ENCODE data around the gene TPD52L2.

TPD52L2 gene

DNA sequence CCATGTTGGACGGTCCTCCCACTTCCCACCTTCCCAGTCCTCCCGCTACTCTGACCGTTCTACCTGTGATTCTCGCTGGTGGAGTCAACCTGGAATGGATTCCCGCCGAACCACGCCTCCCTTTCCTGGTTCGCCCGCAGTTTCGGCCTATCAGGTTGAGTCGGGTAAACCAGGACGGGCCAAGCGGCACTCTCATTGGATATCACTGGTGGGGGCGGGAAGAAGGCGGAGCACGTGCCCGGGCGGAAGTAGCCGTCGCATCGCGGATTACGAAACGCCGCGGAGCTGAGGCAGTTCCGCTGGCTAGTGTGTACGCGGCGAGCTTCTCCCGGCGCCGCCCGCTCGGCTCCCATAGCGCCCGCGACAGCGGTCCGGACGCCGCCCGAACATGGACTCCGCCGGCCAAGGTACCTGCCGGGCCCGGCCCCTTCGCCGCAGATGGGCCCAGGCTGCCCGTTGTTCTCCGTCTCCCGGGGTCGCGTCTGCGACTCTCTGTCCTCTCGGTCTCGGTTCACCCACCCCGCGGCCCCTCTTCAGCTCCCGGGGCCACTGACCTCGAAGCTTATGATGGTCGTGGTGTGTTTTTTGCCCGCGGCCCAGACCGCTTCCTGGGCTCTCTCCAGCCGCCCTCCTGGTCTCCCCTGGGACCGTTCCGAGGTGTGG lies at the start of gene TPD52L2:
Gene TPD52L2, plus strand, starts transcription at position 293 of the 663 bp plus-strand sequence. Its CDS starts 96 bp downstream, at position 389.
- DNase-seq, result peak; percentile 97

DNA sequence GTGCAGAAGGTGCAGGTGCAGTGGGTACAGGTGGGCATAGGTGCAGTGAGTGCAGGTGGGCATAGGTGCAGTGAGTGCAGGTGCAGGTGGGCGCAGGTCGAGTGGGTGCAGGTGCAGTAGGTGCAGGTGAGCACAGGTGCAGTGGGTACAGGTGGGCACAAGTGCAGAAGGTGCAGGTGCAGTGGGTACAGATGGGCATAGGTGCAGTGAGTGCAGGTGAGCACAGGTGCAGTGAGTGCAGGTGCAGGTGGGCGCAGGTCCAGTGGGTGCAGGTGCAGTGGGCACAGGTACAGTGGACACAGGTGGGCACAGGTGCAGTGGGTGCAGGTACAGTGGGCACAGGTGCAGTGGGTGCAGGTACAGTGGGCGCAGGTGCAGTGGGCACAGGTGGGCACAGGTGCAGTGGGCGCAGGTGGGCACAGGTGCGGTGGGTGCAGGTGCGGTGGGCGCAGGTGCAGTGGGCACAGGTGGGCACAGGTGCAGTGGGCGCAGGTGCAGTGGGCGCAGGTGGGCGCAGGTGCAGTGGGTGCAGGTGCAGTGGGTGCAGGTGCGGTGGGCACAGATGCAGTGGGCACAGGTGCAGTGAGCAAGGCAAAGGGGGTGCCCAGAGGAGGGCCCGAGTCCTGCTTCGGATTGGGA lies 49.3 kb upstream of the TPD52L2 start:
- DNase-seq, result no peak

DNA sequence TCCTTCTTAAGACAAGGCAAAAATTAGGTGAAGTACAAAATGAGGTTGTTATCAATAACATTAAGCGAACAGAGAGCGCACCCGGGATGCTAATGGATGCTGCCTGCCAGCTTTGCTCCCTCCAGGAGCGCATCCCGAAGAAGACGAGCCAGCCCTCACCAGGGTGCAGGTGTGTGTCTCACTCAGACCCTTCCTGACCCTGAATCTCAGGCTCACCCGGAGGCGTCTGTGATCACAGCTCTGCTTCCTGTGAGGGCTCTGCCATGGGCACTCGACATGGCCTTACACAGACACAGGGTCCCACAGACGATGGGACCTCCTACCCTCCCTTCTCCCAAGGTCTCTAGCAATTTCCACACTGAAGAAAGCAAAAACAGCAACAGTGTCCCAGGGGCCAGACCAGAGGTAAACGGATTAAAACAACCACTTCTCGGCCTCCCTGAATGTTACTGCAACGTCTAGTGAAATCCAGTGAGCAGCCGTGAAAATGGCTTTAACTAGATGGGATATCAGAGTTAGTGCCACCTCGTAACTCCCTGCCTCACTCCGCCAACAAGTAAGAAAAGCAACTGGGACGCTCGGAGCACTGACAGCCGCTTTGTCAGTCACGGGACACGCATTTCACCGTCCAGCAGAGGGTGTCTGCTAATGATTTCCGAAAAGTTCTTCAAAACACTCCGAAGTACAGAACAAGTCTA lies 45.7 kb upstream of the TPD52L2 start:
- DNase-seq, result no peak

DNA sequence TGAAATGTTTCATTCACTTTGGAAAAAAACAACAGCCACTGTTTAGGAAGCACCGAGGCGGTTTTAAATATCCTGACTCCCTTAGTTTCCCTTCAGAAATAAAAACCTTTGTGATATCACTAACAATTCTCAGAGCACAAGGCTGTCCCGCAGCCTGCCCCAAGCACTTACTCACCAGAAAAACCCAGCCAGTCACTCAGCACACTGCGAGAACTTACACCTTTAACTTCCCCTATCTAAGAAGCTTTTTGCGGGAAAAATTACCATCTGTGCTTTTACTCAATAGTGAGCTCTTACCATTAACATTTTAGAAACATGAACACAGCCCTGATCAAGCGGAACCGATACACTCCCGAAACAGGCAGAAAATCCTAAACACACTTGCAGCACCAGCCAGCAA lies 43.3 kb upstream of the TPD52L2 start:
- no peak for DNase-seq

DNA sequence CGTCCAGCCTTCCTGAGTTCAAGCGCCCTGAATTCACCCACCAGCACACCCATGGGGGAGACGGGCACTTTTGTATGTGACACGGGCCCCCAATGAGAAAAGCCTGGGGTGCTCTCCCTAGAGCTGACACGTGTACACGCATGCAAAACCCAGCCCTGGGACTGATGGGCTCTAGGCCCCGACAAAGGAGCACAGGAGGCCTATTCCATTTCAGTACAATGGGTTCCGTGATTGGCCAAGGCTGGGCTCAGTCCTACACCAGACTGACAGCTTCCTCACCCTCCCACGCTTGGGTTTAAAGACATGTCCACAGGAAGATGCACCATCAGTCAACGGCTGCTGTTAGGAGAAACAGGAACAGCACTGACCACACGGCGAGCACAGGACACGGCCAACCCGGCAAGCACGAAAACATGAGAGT lies 42.8 kb upstream of the TPD52L2 start:
- no peak for DNase-seq

DNA sequence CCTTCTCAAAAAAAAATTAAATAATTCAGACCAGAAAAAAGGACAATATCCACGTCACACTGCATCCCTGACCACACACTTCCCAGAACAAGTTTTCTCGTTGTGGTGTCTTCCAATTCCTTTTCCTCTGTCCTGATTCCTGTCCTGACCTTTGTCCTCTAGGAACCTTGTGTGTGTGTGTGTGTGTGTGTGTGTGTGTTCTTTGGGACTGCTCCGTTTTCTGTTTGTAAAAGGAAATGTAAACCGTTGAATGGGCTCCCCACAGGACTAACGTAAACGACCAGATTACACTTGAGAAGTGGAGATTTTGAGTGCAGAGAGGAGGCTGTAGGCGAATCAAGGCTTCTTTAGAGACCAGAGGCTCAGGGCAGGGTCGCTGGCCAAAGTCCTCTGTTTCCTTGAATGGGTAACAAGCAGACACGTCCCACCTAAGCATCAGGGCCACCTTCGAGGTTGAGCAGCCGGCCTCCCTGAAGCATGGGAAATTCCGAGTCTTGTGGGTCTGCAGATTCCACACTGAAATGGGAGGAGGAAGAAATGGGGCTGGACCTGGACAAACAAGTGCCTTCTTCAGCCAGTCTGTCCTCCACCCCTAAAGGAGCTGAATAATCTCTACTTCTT lies 41.3 kb upstream of the TPD52L2 start:
- no peak for DNase-seq

DNA sequence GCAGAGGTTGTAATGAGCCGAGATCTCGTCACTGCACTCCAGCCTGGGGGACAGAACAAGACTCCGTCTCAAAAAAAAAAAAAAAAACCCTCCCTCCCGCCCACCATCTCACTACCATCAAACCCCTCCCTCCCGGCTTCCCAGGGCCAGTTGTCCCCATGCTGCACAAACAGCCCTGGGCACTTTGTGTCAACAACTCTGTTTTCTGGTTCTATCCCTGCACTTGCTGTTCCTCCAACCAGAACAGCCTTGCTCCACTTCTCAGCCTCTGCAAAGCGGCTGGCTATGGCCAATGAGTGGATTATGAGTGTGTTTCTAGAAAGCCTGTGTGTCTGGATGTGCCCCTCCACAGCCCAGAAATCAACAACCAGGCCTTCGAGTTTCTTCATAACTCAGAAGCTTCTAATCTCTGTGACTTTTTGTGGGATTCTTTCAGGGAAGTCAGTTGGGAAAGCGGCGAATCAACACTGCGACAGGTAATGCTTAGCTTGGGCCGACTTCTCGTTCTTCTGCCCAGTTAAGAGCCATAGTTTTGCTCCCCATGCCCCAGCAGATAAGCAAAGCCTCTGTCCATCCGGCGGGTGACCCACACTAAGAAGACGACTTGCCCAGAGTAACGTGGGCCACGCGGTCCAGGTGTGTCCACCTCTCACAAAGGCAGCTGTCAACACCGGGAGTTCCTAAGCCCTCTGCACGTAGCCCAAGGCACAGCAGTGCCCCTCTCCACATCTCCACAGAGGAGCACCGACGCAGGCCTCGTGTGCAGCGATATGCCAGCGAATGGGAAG lies 39.5 kb upstream of the TPD52L2 start:
- no peak for DNase-seq

DNA sequence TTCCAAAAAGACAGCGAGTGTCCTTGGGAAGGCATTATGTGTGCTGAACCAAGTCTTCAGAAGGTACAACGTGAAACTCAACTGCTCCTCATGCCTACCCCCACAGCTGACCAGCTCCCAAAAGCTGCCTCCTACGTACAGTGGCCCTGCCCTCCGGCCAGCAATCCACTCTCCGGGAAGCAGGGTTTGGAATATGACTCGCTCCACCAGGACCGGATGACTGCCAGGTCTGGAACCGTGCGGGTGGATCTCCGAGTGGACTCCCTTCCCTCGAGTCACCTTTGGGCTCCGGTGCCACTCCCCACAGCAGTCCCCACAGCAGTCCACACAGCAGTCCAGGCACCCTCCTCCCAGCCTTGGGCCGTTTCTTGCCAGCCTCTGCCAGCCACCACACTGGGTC lies 38.3 kb upstream of the TPD52L2 start:
- no peak for DNase-seq

DNA sequence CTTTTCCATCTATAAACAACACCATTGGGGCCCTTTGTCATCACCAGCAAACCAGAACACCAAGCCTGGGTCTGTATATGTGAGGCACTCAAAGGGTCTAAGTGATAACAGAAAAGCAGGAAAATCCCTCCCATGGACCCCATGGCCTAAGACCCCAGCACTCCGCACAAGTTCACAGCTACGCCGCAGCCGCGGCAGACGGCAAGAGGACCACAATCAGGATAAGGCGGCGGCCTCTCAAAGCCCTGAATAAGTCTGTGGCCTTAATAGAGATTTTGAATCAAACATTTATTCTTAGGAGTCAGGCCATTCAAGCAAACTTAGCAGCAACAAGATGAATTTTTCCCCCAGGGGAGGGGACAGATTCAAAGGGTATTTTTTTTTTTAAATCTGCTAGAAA lies 36.9 kb upstream of the TPD52L2 start:
- DNase-seq, result no peak

DNA sequence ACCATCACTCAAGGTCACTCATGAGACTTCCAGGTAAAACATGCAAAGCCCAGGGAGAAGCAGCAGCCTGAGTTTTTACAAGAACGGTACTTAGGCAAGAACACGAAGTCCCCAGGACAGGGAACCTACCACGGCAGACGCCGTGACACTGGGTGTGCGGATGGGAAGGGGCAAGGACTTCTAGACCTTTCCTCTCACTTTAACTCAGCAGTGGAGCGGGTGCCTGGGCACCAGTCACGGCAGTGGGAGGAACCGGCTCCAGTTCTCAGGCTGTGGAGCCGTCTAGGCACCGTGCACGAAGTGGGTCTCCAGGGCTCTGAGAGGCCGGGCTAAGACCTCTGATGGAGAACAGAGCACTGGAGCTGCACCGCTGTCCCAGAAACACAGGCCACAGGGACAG lies 36.5 kb upstream of the TPD52L2 start:
- DNase-seq, result no peak

DNA sequence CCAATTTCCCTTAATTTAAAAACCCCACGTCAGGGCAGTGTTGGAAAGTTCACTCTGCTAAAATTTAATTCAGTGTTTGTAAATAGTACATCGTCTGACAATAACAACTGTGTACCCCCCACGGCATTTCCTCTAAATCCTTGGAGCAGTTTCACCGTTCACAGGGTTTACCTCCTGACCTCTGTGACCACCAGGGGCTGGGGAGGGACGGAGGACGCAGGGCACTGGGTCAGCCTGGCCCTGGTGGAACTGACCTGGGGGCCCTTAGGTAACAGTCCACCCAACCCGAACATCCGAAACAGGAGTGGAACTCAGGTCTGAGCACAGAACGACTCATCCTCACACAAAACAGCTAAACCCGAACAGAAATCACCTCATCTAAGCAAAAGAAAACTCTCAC lies 36.1 kb upstream of the TPD52L2 start:
- no peak for DNase-seq

DNA sequence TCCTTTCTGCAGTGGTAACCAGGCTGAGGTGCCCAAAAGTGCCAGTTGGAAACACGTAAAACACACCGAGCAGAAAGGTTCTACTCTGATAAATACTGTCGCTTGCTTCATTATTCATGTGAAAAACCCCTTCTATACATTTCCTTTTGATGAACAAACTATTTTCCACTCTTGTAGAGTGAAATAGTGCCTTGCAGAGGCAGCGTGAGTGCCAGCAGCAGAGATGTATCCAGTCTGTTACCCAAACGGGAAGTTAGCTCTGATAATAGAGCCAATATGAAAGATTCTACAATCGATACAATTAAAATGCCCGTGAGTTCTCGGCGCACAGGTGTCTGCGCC lies 35.5 kb upstream of the TPD52L2 start:
- DNase-seq, result no peak

DNA sequence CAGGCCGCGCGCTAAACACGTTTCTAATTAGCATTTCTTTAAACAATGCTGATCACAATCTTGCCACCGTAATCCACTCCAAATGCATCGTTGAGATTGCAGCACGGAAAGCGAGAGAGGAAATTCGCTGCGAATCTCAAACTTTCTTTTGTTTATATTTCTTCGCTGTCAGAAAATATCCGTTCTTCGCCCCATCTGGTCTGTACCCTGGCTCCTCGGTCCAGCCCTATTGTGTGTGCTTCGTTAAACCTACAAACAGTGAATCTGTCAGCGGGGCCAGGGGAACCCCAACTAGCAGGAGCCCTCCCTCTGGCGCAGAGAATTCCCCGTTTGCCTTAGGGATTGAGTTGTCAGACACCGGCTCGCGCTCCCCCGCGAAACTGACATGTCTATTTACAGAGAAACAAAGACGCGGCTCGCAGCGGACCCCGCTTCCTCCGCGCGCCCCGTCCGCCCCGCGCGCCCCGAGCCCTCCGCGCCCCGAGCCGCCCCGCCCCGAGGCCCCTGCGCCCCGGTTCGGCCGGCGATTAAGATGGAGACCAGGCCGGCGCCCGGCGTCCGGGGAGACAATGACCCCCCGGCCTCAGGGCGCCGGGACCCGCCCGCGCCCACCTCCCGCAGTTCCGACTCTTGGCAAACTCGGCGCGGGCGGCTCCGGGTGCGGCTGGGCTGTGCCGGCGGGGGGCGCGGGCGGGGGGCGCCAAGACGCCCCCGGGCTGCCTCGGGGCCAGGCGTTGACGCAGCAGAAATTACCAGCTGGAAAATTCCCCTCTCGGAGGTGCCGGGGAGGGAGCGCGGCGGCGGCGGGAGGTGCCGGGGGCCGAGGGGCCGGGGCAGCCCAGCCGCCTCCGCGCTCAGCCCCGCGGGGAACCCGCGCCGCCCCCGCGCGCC lies 34.9 kb upstream of the TPD52L2 start:
- no peak for DNase-seq

DNA sequence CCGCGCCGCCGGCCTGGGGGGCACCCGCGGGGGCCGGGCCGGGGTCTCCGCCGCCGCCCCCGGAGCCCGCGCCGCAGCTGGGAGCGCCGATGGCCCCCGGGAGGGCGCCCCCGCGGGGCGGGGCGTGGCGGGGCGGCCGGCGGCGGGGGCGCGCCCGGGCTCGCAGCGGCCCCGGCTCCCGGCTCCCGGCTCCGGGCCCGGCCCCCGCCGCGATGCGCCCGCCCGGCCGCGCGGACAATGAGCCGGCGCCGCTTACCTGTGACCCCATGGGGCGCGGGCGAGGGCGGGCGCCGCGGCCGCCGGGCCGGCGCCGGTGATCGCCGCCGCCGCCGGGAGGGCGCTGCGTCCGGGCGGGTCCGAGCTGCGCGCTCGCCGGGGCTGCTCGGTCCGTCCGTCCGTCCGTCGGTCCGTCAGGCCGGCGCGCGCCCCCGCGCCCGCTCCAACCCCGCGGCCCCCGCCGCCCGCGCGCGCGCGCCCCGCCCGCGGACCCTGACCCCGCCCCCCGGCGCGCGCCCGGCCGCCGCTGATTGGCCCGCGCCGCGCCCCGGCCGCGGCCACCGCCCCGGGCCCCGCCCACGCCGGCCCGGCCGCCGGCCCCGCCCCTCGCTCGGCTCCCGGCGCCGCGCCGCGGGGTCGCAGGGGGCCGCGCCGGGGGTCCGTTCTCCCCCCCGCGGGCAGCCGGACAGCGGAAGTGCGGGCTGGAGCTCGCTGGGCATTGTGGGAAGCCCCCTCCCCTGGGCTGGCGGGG lies 34.1 kb upstream of the TPD52L2 start, which contains the start of gene ZBTB46:
Gene ZBTB46, minus strand, starts transcription at position 424 of the 748 bp plus-strand sequence. CDS start 40,507 bp downstream, outside the sequence.
- no peak for DNase-seq

DNA sequence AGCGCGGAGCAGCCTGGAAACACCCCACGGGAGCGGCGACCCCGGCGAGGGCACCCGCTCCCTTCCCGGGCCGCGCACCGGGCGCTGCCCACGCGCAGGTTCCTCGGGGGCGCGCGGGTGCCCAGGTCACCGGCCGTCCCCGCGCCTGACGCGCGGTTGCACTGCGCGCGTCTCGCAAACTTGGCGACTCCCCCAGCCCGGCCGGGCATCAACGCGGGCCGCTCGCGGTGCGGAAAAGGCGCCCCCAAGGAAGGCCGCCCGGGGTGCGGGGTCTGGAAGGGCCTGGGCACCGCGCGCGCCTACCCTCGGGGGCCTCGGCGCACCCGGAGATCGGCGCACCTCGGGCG lies 33.5 kb upstream of the TPD52L2 start:
- DNase-seq, result no peak

DNA sequence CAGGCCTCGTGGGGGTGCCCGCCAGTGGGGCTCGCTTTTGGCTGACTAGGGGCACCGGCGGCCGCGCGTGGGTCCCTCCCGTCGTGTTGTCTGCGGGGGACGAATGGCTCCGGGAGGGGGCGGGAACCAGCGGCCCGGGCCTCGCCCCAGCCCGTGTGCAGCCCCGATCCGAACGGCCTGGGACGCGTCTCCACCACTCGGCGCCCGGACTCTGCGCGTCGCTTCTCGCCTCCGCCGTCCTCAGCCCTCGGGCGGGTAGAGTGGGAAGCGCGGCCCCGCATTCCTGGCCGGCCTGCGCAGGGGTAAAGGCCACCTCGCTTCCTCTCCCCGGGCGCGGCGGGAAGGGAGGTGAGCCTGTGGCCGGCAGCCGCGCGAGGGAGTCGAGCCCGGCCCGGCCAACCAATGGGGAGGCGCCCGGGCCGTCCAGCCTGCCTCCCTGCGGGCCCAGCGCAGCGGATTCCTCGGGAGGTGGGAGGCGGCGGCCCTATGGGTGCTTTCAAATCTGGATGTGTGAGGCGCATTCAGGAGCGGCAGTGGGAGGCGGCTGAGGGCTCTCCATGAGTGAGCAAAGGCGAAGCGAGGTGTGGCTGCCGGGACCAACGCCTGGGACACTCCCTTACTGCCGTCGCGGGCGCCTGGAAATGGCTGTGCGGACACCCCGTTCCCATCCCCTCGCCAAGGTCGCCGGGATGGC lies 32.9 kb upstream of the TPD52L2 start:
- no peak for DNase-seq

DNA sequence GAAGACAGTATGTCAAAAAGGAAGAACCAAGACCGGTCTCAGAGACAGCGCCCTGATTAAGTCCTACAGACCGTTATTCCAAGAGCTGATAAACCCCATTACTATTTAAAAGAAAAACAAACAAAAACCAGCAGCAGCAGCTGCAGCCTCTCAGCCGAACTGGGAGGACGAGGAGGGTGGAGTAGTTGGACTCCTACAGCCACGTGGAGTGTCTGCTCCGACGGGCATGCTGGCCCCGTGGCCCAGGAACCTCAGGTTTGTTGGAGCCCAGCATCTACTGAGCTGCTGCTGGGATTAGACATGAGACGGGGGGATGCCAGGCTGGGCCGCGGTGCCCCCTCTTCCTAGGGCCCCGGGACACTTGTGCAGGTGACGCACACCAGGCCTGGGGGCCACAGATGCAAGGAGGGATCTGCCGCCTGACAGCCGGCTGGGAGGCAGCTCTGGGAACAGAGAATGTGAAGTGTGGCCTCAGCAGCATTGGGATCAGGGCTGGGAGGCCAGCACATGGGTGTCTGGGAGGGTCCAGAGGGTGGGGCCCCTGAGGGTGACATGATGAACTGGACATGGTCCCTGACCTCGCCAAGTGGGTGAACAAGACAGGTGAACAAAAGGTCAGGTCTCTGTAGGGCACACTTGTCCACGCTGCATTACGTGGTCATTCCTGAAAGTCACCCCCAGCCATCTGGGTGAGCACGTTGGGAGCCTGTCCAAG lies 31.1 kb upstream of the TPD52L2 start:
- DNase-seq, result no peak

DNA sequence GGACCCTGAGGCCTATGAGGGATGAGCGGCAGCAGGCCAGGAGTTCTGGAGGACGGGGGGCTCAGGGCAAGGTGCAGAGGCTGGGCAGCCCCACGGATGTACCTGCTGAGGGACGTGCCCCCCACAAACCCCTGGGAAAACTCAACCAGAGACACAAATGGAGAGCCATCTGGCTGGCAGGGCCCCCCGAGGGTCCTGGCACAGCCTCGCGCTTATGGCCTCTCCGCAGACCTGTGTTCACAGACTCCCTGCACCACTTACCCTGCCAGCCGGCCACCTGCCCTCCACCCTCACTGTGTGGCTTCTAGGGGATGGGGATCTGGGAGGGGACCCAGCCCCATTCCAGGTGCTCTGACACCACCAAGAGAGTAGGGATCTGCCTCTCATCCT lies 30.6 kb upstream of the TPD52L2 start:
- DNase-seq, result no peak

DNA sequence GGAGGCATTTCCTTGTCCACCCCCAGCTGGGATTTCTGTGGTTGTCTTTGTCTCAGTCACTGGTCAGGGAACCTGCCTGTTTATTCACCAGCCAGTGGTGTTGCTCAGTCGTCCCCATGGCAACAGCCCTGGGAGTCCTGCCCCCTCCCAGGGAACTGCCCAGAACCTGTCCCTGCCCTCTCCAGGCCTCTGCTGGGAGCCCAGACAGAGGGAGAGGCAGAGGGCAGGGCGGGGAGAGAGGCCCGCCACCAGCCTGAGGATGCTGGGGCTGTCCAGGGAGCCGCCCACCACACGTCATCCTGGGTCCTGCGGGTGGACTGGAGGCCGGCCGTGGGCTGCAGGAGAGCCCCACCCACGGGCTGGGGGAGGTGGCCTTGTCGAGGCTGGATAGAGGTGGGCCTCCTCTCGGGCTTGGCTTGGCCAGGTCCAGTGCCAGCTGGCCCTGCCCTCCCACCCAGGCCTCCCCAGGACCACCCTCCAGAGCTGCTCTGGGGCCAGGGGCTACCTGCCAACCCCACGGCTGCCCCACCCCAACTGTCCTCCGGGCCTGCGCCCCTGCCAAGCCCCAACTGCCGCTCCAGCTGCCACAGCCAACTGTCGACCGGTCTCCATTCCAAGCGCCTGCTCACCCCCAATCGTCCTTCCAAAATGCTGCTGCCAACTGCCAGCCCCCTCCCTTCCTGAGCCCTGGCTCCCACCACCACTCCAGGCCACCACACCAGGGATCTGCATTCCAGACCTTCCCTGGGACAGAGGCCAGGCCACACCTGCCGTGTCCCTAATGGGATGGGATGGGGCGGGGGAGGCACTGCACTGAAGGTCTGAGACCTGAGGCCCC lies 29.8 kb upstream of the TPD52L2 start:
- DNase-seq, result no peak

Data from activated gamma-delta T cell treated with Interleukin-2 at 50 U/mL for 16 hours (primary cell).